Stimulated activated CD8-positive, alpha-beta memory T cell treated with anti-CD3 and anti-CD28 coated beads, Interleukin-7, amount 100 ng/mL, for 1 hour (primary cell): ENCODE data around the gene OPN3.

Experiments used
- DNase-seq, 2 donors: peaks; one replicate each; pipeline ENCODE4 v3.0.0-alpha.2; 2020; ENCODE audit warnings: low read depth in 2 of 2

OPN3 gene

GRCh38 chr1:241615043-241615974 is 24.9 kb downstream of the OPN3 start:
- DNase-seq = no peak

GRCh38 chr1:241614572-241614971 is 25.6 kb downstream of the OPN3 start:
- DNase-seq = no peak

DNA sequence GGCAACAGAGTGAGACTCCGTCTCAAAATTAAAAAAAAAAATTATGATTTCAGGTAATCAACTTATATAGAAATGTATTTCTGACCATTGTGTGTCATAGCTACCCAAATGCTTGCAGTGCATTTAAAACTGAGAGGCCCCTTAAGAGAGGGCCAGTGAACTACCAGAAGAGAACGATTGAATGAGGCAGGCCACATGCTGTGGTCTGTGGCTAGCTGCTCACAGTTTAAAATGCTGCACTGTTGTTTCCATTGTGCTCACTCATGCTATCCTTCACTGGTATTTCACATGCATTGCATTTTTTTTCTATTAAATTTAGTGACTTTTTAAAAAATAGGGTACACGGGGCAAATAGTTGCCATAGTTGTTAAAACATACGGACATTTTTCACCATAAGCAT is 26.0 kb downstream of the OPN3 start:
- no peak for DNase-seq

DNA sequence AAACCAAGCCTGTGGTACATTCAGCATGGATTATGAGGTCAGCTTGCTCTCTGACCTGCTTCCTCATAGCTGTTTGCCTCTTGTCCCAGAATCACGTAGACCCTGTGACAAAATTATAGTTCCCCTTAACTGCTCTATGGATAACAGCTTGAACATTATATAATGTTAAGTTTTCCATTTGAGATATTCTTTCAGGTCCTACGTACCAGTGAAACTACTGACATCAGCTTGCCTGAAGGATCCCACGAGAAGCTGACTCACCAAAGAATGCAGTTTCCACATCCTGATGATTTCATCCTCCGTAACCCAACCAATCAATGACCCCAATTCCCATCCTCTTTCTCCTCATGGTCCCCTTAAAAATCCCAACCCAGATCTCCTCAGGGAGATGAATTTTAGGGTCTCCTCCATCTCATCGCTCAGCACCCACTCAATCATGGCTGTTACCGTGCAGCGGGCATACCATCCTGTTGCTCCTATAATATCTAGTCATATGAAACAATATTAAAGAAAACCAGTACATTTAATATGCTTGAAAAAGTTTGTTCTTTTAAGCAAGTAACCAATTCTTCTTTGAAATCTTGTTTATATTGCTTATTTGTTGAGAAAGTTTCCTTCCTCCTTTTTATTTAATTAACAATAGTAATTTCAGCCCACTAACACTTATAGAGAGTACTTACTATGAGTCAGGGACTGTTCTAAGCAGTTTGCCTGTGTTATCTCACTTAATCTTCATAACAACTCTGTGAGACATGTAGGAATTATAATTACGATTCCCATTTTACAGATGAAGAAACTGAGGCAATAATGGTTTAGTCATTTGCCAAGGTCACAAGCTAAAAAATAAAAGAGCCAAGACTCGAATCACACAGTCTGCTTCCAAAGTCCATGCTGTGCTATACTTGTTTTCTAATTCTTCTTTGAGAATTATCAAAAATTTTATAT is 27.4 kb downstream of the OPN3 start:
- DNase-seq = no peak

DNA sequence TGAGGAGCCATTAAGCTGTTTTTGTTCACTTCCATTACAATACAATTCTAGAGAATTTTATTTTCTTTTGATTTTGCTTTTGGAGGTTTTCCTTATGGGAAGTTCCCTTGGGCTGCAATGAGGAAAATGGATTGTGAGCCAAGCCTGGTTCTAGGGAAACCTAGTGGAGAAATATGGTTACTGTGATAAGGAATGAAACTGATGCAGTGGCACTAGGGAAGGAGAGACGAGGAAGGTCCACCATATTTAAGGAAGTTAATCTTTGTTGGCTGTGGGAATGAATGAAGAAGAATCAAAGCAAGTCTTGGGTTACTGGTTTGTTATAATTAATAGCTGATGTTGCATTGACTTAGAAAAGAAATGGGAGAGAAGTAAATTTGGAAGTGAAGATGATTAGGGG is 28.4 kb downstream of the OPN3 start:
- no peak for DNase-seq

DNA sequence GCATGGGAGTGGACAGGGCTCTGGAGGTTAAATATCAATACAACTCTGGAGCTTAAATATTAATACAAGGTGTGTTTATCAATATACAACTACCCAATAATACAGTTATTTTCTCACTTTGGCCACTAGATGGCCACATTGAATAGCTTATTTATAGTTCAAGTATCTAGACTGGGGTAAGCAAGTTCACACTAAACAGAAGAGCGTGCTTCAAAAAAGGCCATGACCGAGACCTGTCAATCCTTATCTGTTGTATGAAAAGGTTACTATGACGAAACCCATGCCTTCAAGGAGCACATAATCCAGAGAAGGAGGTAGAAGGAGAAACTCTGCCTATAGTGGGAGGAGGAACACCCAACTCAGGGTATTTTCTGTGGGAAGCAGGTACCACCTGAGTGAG is 29.1 kb downstream of the OPN3 start:
- DNase-seq = no peak

DNA sequence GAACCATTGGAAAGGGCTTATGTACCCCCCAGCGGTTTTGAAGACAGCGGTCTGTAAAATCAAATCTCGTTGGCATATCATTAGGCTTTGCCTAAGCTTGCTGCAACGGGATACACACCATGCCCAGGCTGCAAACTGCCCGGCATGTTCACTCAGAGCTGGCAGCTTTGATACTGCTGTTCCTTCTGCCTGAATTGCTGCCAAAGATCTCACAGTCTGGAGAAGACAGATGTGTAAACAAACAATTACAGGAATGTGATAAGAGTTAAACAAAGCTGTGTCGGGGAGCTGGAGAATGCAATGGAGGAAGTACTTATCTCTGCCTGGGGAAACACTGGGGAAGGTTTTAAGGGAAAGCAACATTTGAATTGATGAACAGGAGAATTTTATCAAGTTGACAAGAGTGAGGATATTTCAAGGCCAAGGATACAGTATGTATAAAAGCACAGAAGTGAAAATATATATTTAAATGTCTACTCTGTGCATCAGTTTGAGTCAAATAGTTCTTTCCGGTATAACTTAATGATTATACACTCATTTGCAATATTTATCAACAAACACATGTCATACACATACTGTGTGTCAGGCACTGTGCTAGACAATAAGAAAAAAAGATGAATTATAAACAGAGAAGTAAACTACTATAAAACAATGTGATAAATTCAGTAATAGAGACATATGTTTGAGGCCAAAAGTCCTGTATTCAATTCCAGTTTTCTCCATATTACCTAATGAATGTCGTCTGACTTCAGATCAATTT is 29.9 kb downstream of the OPN3 start:
- no peak for DNase-seq

DNA sequence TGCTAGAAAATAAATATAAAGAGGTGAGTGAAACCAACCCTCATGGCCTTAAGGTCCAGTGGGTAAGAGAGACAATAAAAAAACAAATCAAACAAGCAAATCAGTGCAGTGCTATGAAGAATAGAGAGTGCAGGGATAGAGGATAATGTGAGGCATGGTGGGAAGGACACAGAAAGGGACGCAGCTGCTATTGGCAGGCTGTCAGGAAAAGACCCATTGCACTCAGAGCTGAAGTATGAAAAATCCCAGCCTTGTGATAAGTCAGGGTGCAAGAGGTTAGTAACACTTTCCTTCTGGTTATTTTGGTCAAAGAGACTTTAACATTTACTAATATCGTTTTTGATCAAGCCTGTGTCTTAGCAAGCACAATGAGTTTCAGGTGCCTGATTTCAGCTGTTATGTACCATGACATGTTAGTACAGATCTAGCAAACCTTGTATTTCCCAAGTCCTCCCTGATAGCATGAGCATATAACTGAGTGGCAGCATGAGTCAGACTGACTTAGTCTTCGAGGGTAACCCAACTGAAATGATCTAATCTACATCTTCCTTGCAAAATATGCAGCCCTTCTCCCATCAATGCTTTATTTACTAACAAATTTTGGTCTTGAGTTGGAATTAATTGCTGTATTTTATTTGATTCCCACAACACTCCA is 31.7 kb downstream of the OPN3 start:
- no peak for DNase-seq

DNA sequence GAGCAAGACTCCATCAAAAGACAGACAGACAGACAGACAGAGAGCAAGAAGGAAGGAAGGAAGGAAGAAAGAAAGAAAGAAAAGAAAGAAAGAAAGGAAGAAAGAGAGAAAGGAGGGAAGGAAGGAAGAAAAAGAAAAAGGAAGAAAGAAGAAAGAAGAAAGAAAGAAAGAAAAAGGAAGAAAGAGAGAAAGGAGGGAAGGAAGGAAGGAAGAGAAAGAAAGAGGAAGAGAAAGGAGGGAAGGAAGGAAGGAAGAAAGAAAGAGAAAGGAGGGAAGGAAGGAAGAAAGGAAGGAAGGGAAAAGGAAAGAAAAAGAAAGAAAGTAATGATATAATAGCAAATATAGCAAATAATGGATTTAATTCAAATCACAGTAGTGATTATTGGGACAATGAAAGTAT is 32.7 kb downstream of the OPN3 start:
- no peak for DNase-seq

DNA sequence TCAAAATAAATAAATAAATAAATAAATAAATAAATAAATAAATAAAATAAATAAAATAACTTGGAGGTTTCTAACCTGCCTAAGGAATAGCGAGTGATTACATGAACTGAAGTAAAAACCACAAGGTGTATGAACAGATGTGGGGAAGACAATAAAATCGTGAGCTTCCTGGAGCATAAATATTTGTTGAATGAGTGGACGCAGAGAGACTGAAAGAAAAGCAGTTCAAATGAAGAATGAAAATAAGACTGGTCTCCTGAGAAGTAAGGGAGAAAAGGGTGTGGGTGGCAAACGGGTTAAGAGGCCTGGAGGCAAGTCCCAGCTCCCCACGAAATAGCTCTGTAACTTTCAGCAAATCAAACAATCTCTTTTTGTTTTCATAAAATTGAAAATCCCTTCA is 33.6 kb downstream of the OPN3 start:
- DNase-seq = no peak

GRCh38 chr1:241605146-241605805 is 34.9 kb downstream of the OPN3 start:
- DNase-seq = no peak

- DNase-seq = no peak
Observed at GRCh38 chr1:241603731-241604245, 36.4 kb downstream of the OPN3 start.

DNA sequence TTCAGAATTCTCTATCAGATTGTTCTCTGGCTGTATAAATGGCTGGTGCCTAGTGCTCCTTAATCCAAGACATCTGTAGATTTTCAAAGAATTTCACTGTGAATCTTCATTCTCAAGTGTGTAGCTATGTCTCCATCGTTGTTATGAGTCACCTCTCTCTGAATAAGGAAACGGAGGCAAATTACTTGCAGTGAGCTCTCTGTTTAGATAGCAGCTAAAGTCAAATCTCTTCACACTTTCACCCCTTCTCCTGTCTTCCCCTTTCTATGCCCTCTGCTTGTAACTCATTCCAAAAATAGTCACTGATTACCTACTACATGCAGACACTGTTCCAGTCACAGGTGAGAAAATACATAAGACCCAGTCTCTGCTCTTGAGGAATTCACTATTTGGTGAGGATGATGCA is 39.7 kb downstream of the OPN3 start:
- DNase-seq = no peak

DNA sequence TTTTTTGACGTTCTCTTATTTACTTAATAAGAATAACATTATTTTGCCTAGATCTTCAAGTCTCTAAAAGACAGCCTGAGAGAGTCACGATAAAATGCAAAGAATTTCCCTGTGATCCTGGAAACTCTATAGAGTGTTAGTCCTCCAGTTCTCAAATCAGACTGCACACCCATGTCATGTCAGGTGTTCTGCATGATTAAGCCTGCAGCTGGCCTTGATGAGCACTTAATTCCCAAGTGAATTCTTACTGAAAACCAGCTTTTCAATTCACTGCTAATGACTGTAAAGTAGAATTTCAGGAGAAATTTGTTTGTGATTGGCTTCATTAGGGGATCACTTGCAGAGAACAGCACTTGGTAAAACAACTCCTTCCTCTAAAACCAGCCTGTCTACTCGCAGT is 41.9 kb downstream of the OPN3 start:
- no peak for DNase-seq

GRCh38 chr1:241596633-241597032 is 43.5 kb downstream of the OPN3 start:
- DNase-seq = no peak

DNA sequence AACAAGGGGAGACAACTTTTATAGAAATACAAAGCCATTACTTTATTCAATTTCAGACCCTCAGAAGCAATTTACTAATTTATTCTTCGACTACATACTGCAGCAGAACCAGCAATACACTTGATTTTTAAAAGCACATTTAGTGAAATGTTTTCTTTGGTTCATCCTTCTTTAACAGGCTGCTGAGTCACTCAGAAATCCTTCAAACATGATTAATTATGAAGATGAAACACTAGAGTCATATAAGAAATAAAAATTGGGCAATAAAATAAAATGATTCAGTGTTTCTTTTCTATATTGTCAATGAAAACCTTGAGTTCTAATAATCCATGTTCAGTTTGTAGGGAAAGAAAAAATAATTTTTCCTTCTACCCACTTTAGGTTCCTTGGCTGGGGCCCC is 47.0 kb downstream of the OPN3 start:
- DNase-seq = no peak

DNA sequence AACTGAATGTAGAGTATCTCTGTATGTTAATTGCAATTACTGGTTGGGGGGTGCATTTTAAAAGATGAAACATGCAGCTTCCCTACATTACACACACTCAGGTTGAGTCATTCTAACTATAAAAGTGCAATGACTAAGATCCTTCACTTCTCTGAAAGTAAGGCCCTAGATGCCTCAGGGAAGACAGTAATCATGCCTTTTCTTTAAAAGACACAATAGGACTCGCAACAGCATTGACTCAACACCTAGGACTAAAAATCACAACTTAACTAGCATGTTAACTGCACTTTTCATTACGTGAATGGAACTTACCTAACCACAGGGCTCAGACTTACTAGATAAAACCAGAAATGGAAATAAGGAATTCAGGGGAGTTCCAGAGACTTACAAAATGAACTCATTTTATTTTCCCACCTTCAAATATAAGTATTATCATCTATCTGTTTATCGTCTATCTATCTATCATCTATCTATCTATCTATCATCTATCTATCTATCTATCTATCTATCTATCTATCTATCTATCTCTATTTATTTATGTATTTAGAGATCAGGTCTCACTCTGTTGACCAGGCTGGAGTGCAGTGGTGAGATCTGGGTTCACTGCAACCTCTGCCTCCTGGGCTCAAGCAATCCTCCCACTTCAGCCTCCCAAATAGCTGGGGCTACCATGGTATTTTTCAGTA is 47.8 kb downstream of the OPN3 start:
- DNase-seq = no peak

- no peak for DNase-seq
Observed at GRCh38 chr1:241591736-241592135, 48.4 kb downstream of the OPN3 start.

- no peak for DNase-seq
Observed at GRCh38 chr1:241591317-241591716, 48.9 kb downstream of the OPN3 start.

GRCh38 chr1:241590719-241591118 is 49.5 kb downstream of the OPN3 start:
- DNase-seq = no peak
